GM12878 (cell line): ENCODE results near the gene SPEG. TPM values are rescaled to one million over a fixed set of nuclear protein-coding genes. Genes with fewer than 3 reads are reported as not detected.

ENCODE experiments used
- ATAC-seq: fragments of 200-7000 bp; cut with Tn5 transposase; 3 replicates; pipeline ENCODE4 v1.9.1; 2020; ENCODE audit warnings: mild to moderate bottlenecking, moderate library complexity
- BruUV-seq: library from RNA; stranded (reverse); fragments of 400-500 nt; replicated peaks from 2 replicates; lab custom pipeline; 2021; lab: Mats Ljungman, UMichigan
- CTCF ChIA-PET: fragments of 300-600 bp; sonication (Branson Sonifier 250); formaldehyde crosslinking; extraction: SDS; loops from one replicate; lab custom pipeline; 2021; ENCODE audit warnings: inconsistent platforms; lab: Yijun Ruan, JAX
- POLR2A ChIA-PET: fragments of 350-600 bp; formaldehyde crosslinking; extraction: SDS; loops from one replicate; lab custom pipeline; 2021; ENCODE audit warnings: inconsistent platforms; lab: Charles Lee
- RAD21 ChIA-PET: fragments of 300-600 bp; sonication (Branson Sonifier 250); formaldehyde crosslinking; loops from one replicate; lab custom pipeline; 2023; ENCODE audit warnings: antibody characterized with exemption; ENCODE audit not compliant: unreplicated experiment; lab: Charles Lee
- SMC1A ChIA-PET: fragments of 300-600 bp; sonication (Branson Sonifier 250); formaldehyde crosslinking; loops from one replicate; lab custom pipeline; 2023; ENCODE audit not compliant: unreplicated experiment, uncharacterized antibody; lab: Charles Lee
- DNase-seq: peaks from one replicate; pipeline ENCODE4 v3.0.0-alpha.2; 2011; ENCODE audit warnings: low read depth, low spot score
- FAIRE-seq: peaks from 3 replicates; lab custom pipeline; 2011; peaks lifted over from hg19 to GRCh38; lab: Jason Lieb, UNC
- H2AFZ ChIP-seq: 2 replicates; pipeline ENCODE4 v1.6.0; 2011; ENCODE audit warnings: low read depth, low read length, control low read depth; ENCODE audit not compliant: control insufficient read depth
- H3K27ac ChIP-seq: 2 replicates; pipeline ENCODE4 v1.5.1; 2011; ENCODE audit warnings: control low read depth; ENCODE audit not compliant: control insufficient read depth, insufficient read depth
- H3K27me3 ChIP-seq, 2 experiments: replicated peaks in 1 of 2; 2 replicates each; pipeline versions ENCODE4 v1.6.0 to v1.6.1; 2011; ENCODE audit warnings: low read length in 1 of 2; ENCODE audit not compliant: control insufficient read depth in 2 of 2, insufficient read depth in 2 of 2
- H3K36me3 ChIP-seq, 2 experiments: 2 replicates each; pipeline ENCODE4 v1.5.1; 2011; ENCODE audit warnings: low read length in 1 of 2; ENCODE audit not compliant: control insufficient read depth in 2 of 2, insufficient read depth in 2 of 2
- H3K4me1 ChIP-seq: 2 replicates; pipeline ENCODE4 v1.6.1; 2011; ENCODE audit warnings: mild to moderate bottlenecking, low read length, moderate library complexity, mixed read lengths; ENCODE audit not compliant: control insufficient read depth, insufficient read depth
- H3K4me2 ChIP-seq: 2 replicates; pipeline ENCODE4 v1.6.0; 2011; ENCODE audit warnings: control low read depth; ENCODE audit not compliant: control insufficient read depth, insufficient read depth
- H3K4me3 ChIP-seq: fragments of 200-600 bp; sonication (generic); 2 replicates; pipeline ENCODE4 v1.5.1; 2016
- H3K79me2 ChIP-seq: 2 replicates; pipeline ENCODE4 v1.6.0; 2011; ENCODE audit warnings: low read length; ENCODE audit not compliant: control insufficient read depth, insufficient read depth
- H3K9ac ChIP-seq: 2 replicates; pipeline ENCODE4 v1.8.0; 2011; ENCODE audit warnings: low read length, control low read depth, mixed read lengths; ENCODE audit not compliant: control insufficient read depth, insufficient read depth
- H3K9me3 ChIP-seq: replicated peaks from 3 replicates; pipeline ENCODE4 v1.5.1; 2011; ENCODE audit warnings: mild to moderate bottlenecking, low read length; ENCODE audit not compliant: control insufficient read depth, insufficient read depth
- H4K20me1 ChIP-seq: 2 replicates; pipeline ENCODE4 v1.6.0; 2011; ENCODE audit not compliant: control insufficient read depth, insufficient read depth
- BACH1 ChIP-seq: fragments of 450-650 bp; IDR thresholded peaks from 2 replicates; pipeline ENCODE4 v1.6.1; 2017; ENCODE audit warnings: mild to moderate bottlenecking, borderline replicate concordance
- CBX5 ChIP-seq: sonication (generic); IDR thresholded peaks from 2 replicates; pipeline ENCODE4 v1.6.1; 2016; ENCODE audit warnings: low read depth, moderate library complexity, mild to moderate bottlenecking, inconsistent platforms
- CUX1 ChIP-seq: IDR thresholded peaks from 2 replicates; pipeline ENCODE4 v1.6.1; 2012; ENCODE audit warnings: improper control_type of control experiment, low read depth, low read length; ENCODE audit not compliant: insufficient replicate concordance
- ESRRA ChIP-seq: IDR thresholded peaks from 2 replicates; pipeline ENCODE4 v1.6.1; 2012; ENCODE audit warnings: mild to moderate bottlenecking, low read length, improper control_type of control experiment
- KAT2A ChIP-seq: conservative IDR thresholded peaks from 2 replicates; pipeline ENCODE4 v1.6.1; 2011; ENCODE audit warnings: low read depth, low read length; ENCODE audit not compliant: control insufficient read depth
- MEF2A ChIP-seq: IDR thresholded peaks from 2 replicates; pipeline ENCODE4 v1.6.1; 2011; ENCODE audit warnings: low read depth, mild to moderate bottlenecking, low read length, moderate library complexity; ENCODE audit not compliant: insufficient read depth
- NFYA ChIP-seq: IDR thresholded peaks from 2 replicates; pipeline ENCODE4 v1.6.1; 2011; ENCODE audit warnings: low read depth, mild to moderate bottlenecking, low read length, improper control_type of control experiment, borderline replicate concordance
- PAX8 ChIP-seq: fragments of 450-650 bp; IDR thresholded peaks from 2 replicates; pipeline ENCODE4 v1.6.1; 2017; ENCODE audit warnings: mild to moderate bottlenecking, moderate library complexity
- PML ChIP-seq: IDR thresholded peaks from 2 replicates; pipeline ENCODE4 v1.6.1; 2012; ENCODE audit warnings: low read length, inconsistent platforms
- POU2F2 ChIP-seq: IDR thresholded peaks from 3 replicates; pipeline ENCODE4 v1.6.1; 2011; ENCODE audit warnings: low read depth, mild to moderate bottlenecking, low read length, borderline replicate concordance
- RAD21 ChIP-seq: IDR thresholded peaks from 2 replicates; pipeline ENCODE4 v1.6.1; 2011; ENCODE audit warnings: mild to moderate bottlenecking, low read depth, low read length, moderate library complexity; ENCODE audit not compliant: insufficient read depth
- RUNX3 ChIP-seq: IDR thresholded peaks from 2 replicates; pipeline ENCODE4 v1.6.1; 2012; ENCODE audit warnings: low read length, inconsistent platforms
- SMC3 ChIP-seq: IDR thresholded peaks from 2 replicates; pipeline ENCODE4 v1.6.1; 2011; ENCODE audit warnings: low read length, improper control_type of control experiment, borderline replicate concordance
- SRF ChIP-seq, 2 experiments: IDR thresholded peaks; 2 replicates each; pipeline ENCODE4 v1.6.1; 2011; ENCODE audit warnings: low read depth in 2 of 2, low read length in 2 of 2, mild to moderate bottlenecking in 1 of 2, moderate library complexity in 1 of 2
- ZNF207 ChIP-seq: fragments of 450-650 bp; IDR thresholded peaks from 2 replicates; pipeline ENCODE4 v1.6.1; 2014; ENCODE audit warnings: antibody characterized with exemption, mild to moderate bottlenecking, borderline replicate concordance
- ZNF384 ChIP-seq: IDR thresholded peaks from 2 replicates; pipeline ENCODE4 v1.6.1; 2012; ENCODE audit warnings: low read depth, mild to moderate bottlenecking, low read length, improper control_type of control experiment, borderline replicate concordance
- ZSCAN29 ChIP-seq: fragments of 450-650 bp; IDR thresholded peaks from 2 replicates; pipeline ENCODE4 v1.6.1; 2017; ENCODE audit warnings: mild to moderate bottlenecking, moderate library complexity
- WGBS: methylation state at CpG from one replicate; pipeline ENCODE4 v1.1.6; 2016; ENCODE audit warnings: low lambda C conversion rate; ENCODE audit not compliant: insufficient replicate concordance, insufficient coverage; ENCODE audit errors: missing lambda C conversion rate; 5-methylcytosine and 5-hydroxymethylcytosine counted together
- in situ Hi-C: fragments of 300-500 bp; cut with MboI; formaldehyde crosslinking; loops from 9 replicates; pipeline ENCODE4 v1.14.3; 2018; ENCODE audit warnings: mixed read lengths
- intact Hi-C: fragments of 100-400 bp; cut with micrococcal nuclease; formaldehyde crosslinking; loops from one replicate; pipeline ENCODE4 v1.14.2; 2022; ENCODE audit not compliant: unreplicated experiment
- polyA plus RNA-seq, 11 experiments: library from polyadenylated mRNA; depleted of rRNA in 4 of 11; unstranded in 6 of 11; stranded (reverse) in 5 of 11; fragments of >200 nt; fragmentation: Nextera tagmentation in 4 of 11; fragmentation: Illumina TruSeq in 1 of 11; extraction: Ambion mirVana in 4 of 11; extraction: Trizol in 1 of 11; gene quantifications; 1 replicate in 1 of 11; 2 replicates in 10 of 11; pipeline versions ENCODE4 v1.2.1 to v1.2.3, GENCODE V29; 2011 to 2016; ENCODE audit warnings: inconsistent platforms in 2 of 11, missing spikeins in 2 of 11, low read depth in 1 of 11
- total RNA-seq, 4 experiments: library from RNA; depleted of rRNA in 3 of 4; stranded (reverse); fragments of >200 nt in 3 of 4; fragmentation: Illumina TruSeq in 1 of 4; extraction: Trizol in 1 of 4; gene quantifications; 2 replicates each; pipeline versions ENCODE4 v1.2.1 to v1.2.3, GENCODE V29; 2013 to 2021
- TF ChIP-seq, protein P1 (sequence below): fragments of 450-650 bp; IDR thresholded peaks from 2 replicates; pipeline ENCODE4 v1.6.1; 2014; ENCODE audit warnings: mild to moderate bottlenecking

The SPEG gene
- total and polyA plus RNA-seq, 10 of the 15 experiments (the other 5 are each of a cell fraction or from before 2014, with no cell fraction given), result 0.03 to 0.28 TPM; not detected in 8

- no peak for TF ChIP-seq CUX1
- TF ChIP-seq SRF (IDR thresholded peaks at IDR 0.05; ENCODE audit: low read depth in 2 of 2, low read length in 2 of 2), result no peak
- no peak for TF ChIP-seq POU2F2
- TF ChIP-seq, protein P1, sequence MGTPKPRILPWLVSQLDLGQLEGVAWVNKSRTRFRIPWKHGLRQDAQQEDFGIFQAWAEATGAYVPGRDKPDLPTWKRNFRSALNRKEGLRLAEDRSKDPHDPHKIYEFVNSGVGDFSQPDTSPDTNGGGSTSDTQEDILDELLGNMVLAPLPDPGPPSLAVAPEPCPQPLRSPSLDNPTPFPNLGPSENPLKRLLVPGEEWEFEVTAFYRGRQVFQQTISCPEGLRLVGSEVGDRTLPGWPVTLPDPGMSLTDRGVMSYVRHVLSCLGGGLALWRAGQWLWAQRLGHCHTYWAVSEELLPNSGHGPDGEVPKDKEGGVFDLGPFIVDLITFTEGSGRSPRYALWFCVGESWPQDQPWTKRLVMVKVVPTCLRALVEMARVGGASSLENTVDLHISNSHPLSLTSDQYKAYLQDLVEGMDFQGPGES, result no peak
These were observed 109.9 kb downstream of the SPEG start (continued) for GRCh38 chr2:219544567-219544966.

- H2AFZ ChIP-seq, result no peak overlapping the region
- ChIA-PET SMC1A (no interaction called here), RAD21 (interaction anchor here (1.9 kb wide), 1 partner anchor 139 kb away, joined by 5 read pairs; no protein-coding TSS in a partner anchor), CTCF (interaction anchor here (0.9 to 1.8 kb wide), 2 partner anchors 50 to 97 kb away, joined by 3 to 5 read pairs; a partner anchor contains a TSS), POLR2A (no interaction called here)
- H3K4me3 ChIP-seq, result no peak overlapping the region
- 38% methylated on average over 3 of the region's 3 CpGs for WGBS
- H3K79me2 ChIP-seq, result no peaks in the 10 kb centered on the region
- DNase-seq, result no peak
- intact Hi-C loops, result no loop called here
- H3K4me1 ChIP-seq, result peaks cover 3% of the 10 kb centered on the region; the same call in 1 of the 2 replicates
- H3K27ac ChIP-seq, result no peak overlapping the region
- in situ Hi-C loops, result no loop called here
- no peak overlapping the region for H3K4me2 ChIP-seq
- BruUV-seq, result no TSS peak
- no peak for FAIRE-seq
- H3K9ac ChIP-seq, result no peak overlapping the region
- no peak for ATAC-seq
- no peaks in the 10 kb centered on the region; the same call in 1 of the 2 replicates for H4K20me1 ChIP-seq
- peaks cover 4 to 7% of the 10 kb centered on the region in 2 experiments for H3K27me3 ChIP-seq
- no peaks in the 10 kb centered on the region for H3K36me3 ChIP-seq
- no peaks in the 10 kb centered on the region for H3K9me3 ChIP-seq
- no peak for TF ChIP-seq MEF2A
- no peak for TF ChIP-seq RAD21
- no peak for TF ChIP-seq CBX5
- no peak for TF ChIP-seq ZNF207
- TF ChIP-seq SMC3, result no peak
- no peak for TF ChIP-seq ZNF384
- TF ChIP-seq BACH1, result no peak
- no peak for TF ChIP-seq NFYA
- no peak for TF ChIP-seq ZSCAN29
- TF ChIP-seq PML, result no peak
- no peak for TF ChIP-seq RUNX3
- TF ChIP-seq PAX8, result no peak
- TF ChIP-seq KAT2A, result no peak
- no peak for TF ChIP-seq ESRRA
These were observed 110.8 kb downstream of the SPEG start for GRCh38 chr2:219545295-219545942.
